Measurements from ENCODE around the gene ALK.

DNA sequence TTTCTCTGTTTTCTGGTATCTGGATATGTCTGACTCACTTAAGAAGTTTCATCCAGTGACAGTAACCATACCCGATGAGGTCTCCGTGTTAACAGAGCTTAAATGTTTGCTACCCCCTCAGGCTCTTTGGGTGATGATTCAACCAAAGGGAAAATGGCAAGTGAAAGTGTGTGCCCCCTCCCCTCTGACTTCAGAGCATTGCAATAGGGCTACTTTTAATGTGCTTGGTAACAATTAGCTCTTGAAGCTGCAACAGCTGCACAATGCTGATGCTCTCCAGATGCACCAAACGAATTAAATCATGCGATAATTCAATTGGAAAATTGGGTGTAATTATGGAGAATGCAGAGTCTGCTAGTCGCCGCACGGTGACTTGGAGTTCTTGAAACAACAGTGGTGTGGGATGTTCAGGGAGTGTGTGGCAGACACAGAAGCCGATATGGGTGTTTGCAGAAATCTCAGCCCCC is 270.7 kb downstream of the ALK start:
- TF ChIP-seq EZH2 (IDR thresholded peaks at IDR 0.05): no peak
- no peak for TF ChIP-seq POLR2AphosphoS5 (IDR thresholded peaks at IDR 0.05; ENCODE audit: borderline replicate concordance, low read depth, low read length)
